ENCODE measurements around the gene TSNAXIP1.
A peak's percentile ranks its signal among the peaks of the same experiment; 100 is the strongest.

The TSNAXIP1 gene, protein sequence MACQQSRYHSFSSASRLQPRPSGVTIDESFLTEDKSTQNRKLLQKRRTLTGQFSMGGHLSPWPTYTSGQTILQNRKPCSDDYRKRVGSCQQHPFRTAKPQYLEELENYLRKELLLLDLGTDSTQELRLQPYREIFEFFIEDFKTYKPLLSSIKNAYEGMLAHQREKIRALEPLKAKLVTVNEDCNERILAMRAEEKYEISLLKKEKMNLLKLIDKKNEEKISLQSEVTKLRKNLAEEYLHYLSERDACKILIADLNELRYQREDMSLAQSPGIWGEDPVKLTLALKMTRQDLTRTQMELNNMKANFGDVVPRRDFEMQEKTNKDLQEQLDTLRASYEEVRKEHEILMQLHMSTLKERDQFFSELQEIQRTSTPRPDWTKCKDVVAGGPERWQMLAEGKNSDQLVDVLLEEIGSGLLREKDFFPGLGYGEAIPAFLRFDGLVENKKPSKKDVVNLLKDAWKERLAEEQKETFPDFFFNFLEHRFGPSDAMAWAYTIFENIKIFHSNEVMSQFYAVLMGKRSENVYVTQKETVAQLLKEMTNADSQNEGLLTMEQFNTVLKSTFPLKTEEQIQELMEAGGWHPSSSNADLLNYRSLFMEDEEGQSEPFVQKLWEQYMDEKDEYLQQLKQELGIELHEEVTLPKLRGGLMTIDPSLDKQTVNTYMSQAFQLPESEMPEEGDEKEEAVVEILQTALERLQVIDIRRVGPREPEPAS

DNA sequence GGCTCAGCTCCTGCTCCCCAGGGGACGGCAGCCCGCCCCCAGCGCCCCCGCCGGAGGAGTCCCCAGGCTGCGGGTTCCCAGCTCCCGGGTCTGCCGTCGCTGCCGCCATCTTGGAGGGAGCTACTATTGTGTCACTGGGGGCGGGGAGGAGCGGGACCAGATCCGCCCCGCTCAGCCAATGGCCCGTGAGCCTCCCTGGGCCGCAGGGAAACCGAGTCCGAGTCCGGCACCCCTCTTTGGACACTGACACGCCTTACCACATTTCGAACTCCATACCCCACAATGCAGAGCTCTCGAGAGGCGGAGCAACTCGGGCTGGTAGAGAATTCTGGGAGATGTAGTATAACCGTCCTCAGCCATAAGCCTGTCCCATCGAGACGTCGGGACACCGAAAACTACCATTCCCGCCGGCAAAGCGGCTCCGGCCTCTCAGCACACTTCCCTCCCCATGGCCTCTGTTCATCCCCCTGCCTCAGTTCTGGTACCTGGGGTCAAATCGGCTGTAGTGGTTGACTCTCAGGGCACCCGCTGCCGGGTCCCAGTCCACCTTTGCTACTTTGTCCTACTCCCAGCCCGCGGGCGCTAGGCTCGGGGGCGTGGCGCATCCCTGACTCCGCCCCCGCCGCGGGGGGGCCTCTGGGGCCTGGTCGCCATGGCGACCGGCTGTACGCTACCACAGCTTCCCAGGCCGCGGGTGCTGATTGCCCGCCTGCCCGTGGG, at the start of gene TSNAXIP1, which contains the start of gene RANBP10:
TSNAXIP1 (plus strand) TSS at position 462 of the 720 bp plus-strand sequence. CDS start 261 bp downstream, outside the sequence.
RANBP10 (minus strand) TSS at position 133 of the 720 bp plus-strand sequence; CDS start at position 109, 24 bp downstream.
- peak; percentile 99 for DNase-seq

- DNase-seq = no peak
Measured at GRCh38 chr16:67758006-67758405, 48.7 kb upstream of the TSNAXIP1 start.

GRCh38 chr16:67758966-67759365, 47.7 kb upstream of the TSNAXIP1 start:
- no peak for DNase-seq

GRCh38 chr16:67760206-67760955, 46.3 kb upstream of the TSNAXIP1 start:
- DNase-seq = no peak

GRCh38 chr16:67760956-67761230, 45.8 kb upstream of the TSNAXIP1 start:
- no peak for DNase-seq

GRCh38 chr16:67761924-67762323, 44.8 kb upstream of the TSNAXIP1 start:
- DNase-seq = no peak

DNA sequence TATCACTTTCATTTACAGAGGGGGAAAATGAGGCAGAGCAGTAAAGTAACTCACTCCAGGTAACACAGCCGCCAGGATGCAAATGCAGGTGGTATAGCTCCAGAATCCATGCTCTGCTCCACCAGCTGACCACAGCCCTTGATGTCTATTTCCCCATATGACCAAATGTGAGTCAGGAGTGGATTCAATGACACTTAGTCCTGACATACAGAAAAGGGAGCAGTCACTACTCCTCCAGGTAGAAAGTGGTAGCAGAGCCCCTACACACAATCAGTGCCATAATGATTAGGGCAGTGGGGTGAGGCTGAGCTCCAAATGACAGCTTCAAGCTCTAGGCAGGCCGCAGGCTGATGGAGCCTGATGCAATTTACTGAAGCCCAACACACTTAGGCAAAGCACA, 44.3 kb upstream of the TSNAXIP1 start:
- no peak for DNase-seq

DNA sequence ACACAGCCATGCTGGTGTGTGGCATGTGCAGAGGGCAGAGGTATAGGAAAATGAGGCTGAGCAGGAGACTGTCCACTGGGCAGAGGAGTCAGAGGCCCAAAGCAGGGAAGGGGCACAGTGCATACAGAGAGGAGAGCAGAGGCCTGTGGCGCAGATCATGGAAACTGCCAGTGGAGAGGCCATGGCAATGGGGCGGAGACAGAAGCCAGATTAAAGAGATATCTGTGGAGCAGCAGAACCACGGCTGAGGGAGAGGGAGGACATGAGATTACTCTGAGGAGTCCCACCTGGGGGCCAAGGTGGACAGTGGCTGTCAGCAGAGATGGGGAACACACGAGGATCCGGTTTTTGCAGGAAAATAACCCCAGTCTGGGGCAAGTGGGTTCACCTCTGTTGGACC, 43.6 kb upstream of the TSNAXIP1 start:
- no peak for DNase-seq

DNA sequence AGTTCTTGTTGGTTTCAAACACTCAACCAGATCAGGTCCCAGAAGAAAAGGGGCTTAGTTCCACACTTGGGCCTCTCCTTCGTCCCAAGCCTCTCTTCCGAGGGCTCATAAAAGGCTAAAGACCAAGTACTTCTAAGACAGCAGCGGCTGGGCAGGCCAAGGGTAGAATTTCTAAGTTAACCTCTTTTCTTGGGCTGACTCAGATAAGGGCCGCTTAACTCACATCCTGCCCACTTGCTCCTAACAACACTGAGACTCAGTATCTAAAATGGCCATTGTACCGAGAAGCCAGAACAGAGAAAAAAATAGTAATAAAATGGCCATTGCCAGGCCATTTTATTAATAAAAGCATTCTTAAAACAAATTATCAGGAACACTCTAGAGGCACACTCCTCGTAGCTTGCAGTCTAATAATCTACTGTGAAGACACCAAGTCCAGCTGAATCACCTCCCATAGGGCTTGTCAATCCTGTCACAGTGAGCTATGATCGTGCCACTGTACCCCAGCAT, 42.5 kb upstream of the TSNAXIP1 start:
- DNase-seq = no peak

GRCh38 chr16:67766291-67766690, 40.4 kb upstream of the TSNAXIP1 start:
- DNase-seq = no peak

- DNase-seq = no peak
Measured at GRCh38 chr16:67767953-67768352, 38.7 kb upstream of the TSNAXIP1 start.

DNA sequence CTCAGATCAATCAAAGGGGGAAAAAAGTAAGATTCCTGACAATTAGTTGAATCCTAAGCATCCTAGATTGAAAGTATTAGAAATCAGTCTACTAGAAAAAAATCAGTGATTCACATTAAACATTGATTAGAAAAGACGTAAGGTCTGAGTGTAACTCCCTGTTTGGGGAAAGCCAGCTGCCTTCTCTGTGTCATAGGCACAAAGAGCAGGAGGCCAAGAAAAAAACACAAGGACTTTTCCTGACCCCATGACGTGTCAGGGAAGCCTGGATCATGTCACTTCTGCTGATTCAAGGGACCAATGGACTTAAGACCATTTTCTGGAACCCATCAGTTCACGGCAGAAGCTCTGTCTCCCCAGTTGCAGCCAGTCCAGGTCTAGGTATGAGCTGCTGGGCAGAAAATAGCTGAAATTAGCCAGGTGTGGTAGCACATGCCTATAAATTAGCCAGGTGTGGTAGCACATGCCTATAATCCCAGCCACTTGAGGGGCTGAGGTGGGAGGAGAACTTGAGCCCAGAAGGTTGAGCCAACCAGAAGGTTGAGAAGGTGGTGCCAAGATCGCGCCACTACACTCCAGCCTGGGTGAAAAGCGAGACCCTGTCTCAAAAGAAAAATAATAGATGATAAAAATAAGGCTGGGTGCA, 36.2 kb upstream of the TSNAXIP1 start:
- no peak for DNase-seq

- no peak for DNase-seq
Measured at GRCh38 chr16:67773099-67773498, 33.6 kb upstream of the TSNAXIP1 start.

DNA sequence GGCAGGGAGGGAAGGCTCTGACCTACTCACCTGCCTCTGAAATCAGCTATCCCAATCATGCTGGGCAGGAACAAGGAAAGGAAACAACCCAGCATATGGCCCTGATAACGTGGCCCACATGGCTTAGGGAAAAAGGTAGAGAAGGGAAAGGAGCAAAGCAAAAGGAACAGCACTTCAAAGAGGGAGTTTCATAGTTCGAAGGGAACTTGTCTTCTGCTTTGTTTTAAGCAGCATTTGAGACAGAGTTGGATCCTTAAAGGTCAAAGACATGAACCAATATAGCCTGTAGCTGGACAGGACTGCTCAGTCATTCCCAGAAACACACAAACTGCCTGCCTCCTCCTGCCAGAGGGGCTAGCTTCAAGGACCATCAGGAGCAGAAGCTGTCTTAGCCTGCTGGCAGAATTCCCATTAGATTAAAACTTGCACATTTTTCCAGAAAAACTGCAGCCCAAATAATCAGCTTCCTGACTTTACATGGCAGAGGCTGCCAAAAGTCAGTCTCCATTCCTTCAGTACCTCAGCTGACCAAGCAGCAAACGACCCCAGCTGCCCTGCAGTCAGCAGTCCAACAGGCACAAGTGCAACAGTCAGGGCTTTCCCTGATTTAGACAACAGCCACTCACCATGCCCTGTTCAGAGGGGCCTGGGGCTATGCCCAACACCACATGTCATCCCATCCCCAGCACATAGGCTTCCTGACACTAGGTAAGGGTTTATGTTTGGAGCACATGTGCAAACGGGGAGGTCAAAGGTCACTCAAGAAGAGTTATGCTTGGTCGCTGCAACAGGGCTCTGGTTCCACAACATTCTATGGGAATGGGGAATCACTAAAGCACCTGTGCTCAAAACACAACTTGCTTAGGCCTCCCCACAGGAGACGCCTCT, 32.9 kb upstream of the TSNAXIP1 start:
- no peak for DNase-seq

GRCh38 chr16:67774457-67774853, 32.2 kb upstream of the TSNAXIP1 start:
- no peak for DNase-seq

- DNase-seq = no peak
Measured at GRCh38 chr16:67775273-67775672, 31.4 kb upstream of the TSNAXIP1 start.

GRCh38 chr16:67779256-67780014, 27.3 kb upstream of the TSNAXIP1 start:
- no peak for DNase-seq

DNA sequence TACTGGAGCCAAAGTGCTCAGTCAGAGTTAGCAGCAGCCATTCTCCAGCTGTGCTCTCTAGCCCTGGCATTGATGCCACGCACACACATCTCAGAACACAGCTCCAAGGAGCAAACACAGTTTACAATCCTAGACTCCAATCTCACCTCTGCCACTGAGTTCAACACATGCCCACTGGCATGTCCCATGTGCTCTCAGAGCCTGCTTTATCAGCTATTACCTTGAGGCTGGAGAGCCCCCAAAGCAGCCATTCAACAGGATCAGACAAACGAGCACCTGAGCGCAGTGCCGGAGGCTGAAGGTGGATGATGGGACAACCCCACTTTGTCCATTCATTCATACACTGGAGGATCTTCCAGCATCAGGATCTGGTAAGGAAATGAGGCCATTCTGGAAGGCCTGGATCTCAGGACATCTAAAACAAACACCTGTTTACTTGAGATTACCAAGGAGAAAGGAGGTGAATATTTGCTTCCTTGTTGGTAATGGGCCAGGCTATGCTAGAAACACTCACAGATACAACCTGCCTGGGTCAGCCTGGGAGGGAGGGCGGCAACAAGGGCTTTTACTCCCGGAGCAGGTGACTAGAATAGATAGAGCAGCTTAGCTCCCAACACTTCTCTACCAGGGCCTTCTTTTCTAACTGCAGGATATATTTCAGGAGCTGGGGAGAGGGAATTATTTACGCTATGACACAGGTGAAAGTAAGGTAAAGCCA, 25.7 kb upstream of the TSNAXIP1 start:
- no peak for DNase-seq

- DNase-seq = no peak
Measured at GRCh38 chr16:67781565-67781921, 25.1 kb upstream of the TSNAXIP1 start.
